Activated CD8-positive, alpha-beta memory T cell treated with anti-CD3 and anti-CD28 coated beads, Interleukin-2, amount 10 ng/mL, durations not matched to agents 7 days and 5 days (primary cell): Measurements from ENCODE around the gene GOLT1B. TPM values are rescaled to one million over a fixed set of nuclear protein-coding genes. Genes with fewer than 3 reads are reported as not detected.
A peak's percentile ranks its signal among the peaks of the same experiment; 100 is the strongest.

Source experiments
- ATAC-seq: fragments of 150-1000 bp; cut with Tn5 transposase; one replicate; pipeline ENCODE4 v1.10.0; 2021; ENCODE audit warnings: moderate library complexity
- CTCF ChIA-PET: fragments of 350-600 bp; sonication (Branson Sonifier 250); formaldehyde crosslinking; loops from one replicate; lab custom pipeline; 2021; ENCODE audit warnings: antibody characterized with exemption; lab: Charles Lee
- DNase-seq: peaks from one replicate; pipeline ENCODE4 v3.0.0-alpha.2; 2020
- H3K27ac Mint-ChIP-seq: one replicate; pipeline ENCODE4 v1.8.0; 2021; ENCODE audit warnings: mild to moderate bottlenecking, mixed read lengths
- H3K27me3 Mint-ChIP-seq: one replicate; pipeline ENCODE4 v1.8.0; 2021; ENCODE audit warnings: mixed read lengths
- H3K36me3 Mint-ChIP-seq: one replicate; pipeline ENCODE4 v1.8.0; 2021; ENCODE audit warnings: mild to moderate bottlenecking, mixed read lengths
- H3K4me1 Mint-ChIP-seq: one replicate; pipeline ENCODE4 v1.8.0; 2021; ENCODE audit warnings: mixed read lengths
- H3K4me3 Mint-ChIP-seq: one replicate; pipeline ENCODE4 v1.8.0; 2021; ENCODE audit warnings: mild to moderate bottlenecking, moderate library complexity, mixed read lengths
- H3K9me3 Mint-ChIP-seq: one replicate; pipeline ENCODE4 v1.8.0; 2022; ENCODE audit warnings: low read depth, mixed read lengths
- total RNA-seq, 2 experiments: library from RNA; stranded (reverse); gene quantifications; one replicate each; pipeline ENCODE4 v1.2.3, GENCODE V29; 2021

The GOLT1B gene
- total RNA-seq, 2 experiments from 2014 or later, result 35.1 to 36.8 TPM

GRCh38 chr12:21527451-21528180 is 26.0 kb downstream of the GOLT1B start:
- CTCF ChIA-PET, result interaction anchor here (1.0 to 2.0 kb wide), 5 partner anchors 11 to 155 kb away, joined by 3 to 5 read pairs (median 4); no protein-coding TSS in a partner anchor
- Mint-ChIP-seq H3K9me3 (peaks cover 9% of the 10 kb centered on the region), H3K36me3 (peaks cover 3% of the 10 kb centered on the region), H3K4me3 (peak overlapping the region; percentile 62), H3K4me1 (peaks cover 8% of the 10 kb centered on the region), H3K27ac (no peak overlapping the region), H3K27me3 (peaks cover 43% of the 10 kb centered on the region)
- peak; percentile 99 for ATAC-seq
- peak; percentile 77 for DNase-seq

- peaks cover 8% of the 10 kb centered on the region for H3K4me1 Mint-ChIP-seq
- CTCF ChIA-PET, result interaction anchor here (1.0 kb wide), 1 partner anchor 152 kb away, joined by 3 read pairs; no protein-coding TSS in a partner anchor
- H3K27me3 Mint-ChIP-seq, result peaks cover 47% of the 10 kb centered on the region
- H3K4me3 Mint-ChIP-seq, result no peak overlapping the region
- peaks cover 9% of the 10 kb centered on the region for H3K9me3 Mint-ChIP-seq
- H3K36me3 Mint-ChIP-seq, result peaks cover 3% of the 10 kb centered on the region
- no peak for DNase-seq
- no peak for ATAC-seq
- no peak overlapping the region for H3K27ac Mint-ChIP-seq
Measured at GRCh38 chr12:21528953-21529352, 27.4 kb downstream of the GOLT1B start.

GRCh38 chr12:21529456-21529855 is 27.9 kb downstream of the GOLT1B start:
- Mint-ChIP-seq H3K4me1 (peaks cover 8% of the 10 kb centered on the region), H3K4me3 (no peak overlapping the region), H3K9me3 (peaks cover 6% of the 10 kb centered on the region), H3K27ac (no peak overlapping the region), H3K27me3 (peaks cover 47% of the 10 kb centered on the region), H3K36me3 (peaks cover 1% of the 10 kb centered on the region)
- DNase-seq (no peak), ATAC-seq (no peak)
- CTCF ChIA-PET, result no interaction called here

- ATAC-seq (no peak), DNase-seq (no peak)
- Mint-ChIP-seq H3K4me3 (no peak overlapping the region), H3K4me1 (peaks cover 6% of the 10 kb centered on the region), H3K27me3 (peaks cover under 1% of the 10 kb centered on the region), H3K36me3 (no peaks in the 10 kb centered on the region), H3K9me3 (no peaks in the 10 kb centered on the region), H3K27ac (no peak overlapping the region)
- CTCF ChIA-PET, result no interaction called here
Measured at GRCh38 chr12:21538061-21538653, 36.6 kb downstream of the GOLT1B start.

- H3K27ac Mint-ChIP-seq, result no peak overlapping the region
- no peaks in the 10 kb centered on the region for H3K36me3 Mint-ChIP-seq
- DNase-seq (no peak), ATAC-seq (no peak)
- no peaks in the 10 kb centered on the region for H3K9me3 Mint-ChIP-seq
- peaks cover 6% of the 10 kb centered on the region for H3K4me1 Mint-ChIP-seq
- H3K4me3 Mint-ChIP-seq, result no peak overlapping the region
- H3K27me3 Mint-ChIP-seq, result peaks cover 4% of the 10 kb centered on the region
- CTCF ChIA-PET, result no interaction called here
Measured at GRCh38 chr12:21539797-21540196, 38.2 kb downstream of the GOLT1B start.

GRCh38 chr12:21541773-21542172 is 40.2 kb downstream of the GOLT1B start:
- no peaks in the 10 kb centered on the region for H3K36me3 Mint-ChIP-seq
- H3K4me3 Mint-ChIP-seq, result no peak overlapping the region
- ATAC-seq (no peak), DNase-seq (no peak)
- H3K9me3 Mint-ChIP-seq, result no peaks in the 10 kb centered on the region
- CTCF ChIA-PET, result interaction anchor here (1.0 kb wide), 1 partner anchor 8 kb away, joined by 3 read pairs; no protein-coding TSS in a partner anchor
- H3K27ac Mint-ChIP-seq, result no peak overlapping the region
- H3K4me1 Mint-ChIP-seq, result peaks cover 6% of the 10 kb centered on the region
- H3K27me3 Mint-ChIP-seq, result peaks cover 4% of the 10 kb centered on the region

GRCh38 chr12:21542403-21542802 is 40.8 kb downstream of the GOLT1B start:
- Mint-ChIP-seq H3K27me3 (peaks cover 4% of the 10 kb centered on the region), H3K4me1 (peaks cover 6% of the 10 kb centered on the region), H3K27ac (no peak overlapping the region), H3K36me3 (no peaks in the 10 kb centered on the region), H3K4me3 (no peak overlapping the region), H3K9me3 (no peaks in the 10 kb centered on the region)
- no peak for ATAC-seq
- DNase-seq, result no peak
- CTCF ChIA-PET, result interaction anchor here (1.0 kb wide), 1 partner anchor 9 kb away, joined by 3 read pairs; no protein-coding TSS in a partner anchor

GRCh38 chr12:21543151-21543550 is 41.6 kb downstream of the GOLT1B start:
- no peak overlapping the region for H3K4me3 Mint-ChIP-seq
- peaks cover 4% of the 10 kb centered on the region for H3K27me3 Mint-ChIP-seq
- no peaks in the 10 kb centered on the region for H3K9me3 Mint-ChIP-seq
- DNase-seq (no peak), ATAC-seq (no peak)
- CTCF ChIA-PET, result no interaction called here
- H3K27ac Mint-ChIP-seq, result no peak overlapping the region
- peaks cover 6% of the 10 kb centered on the region for H3K4me1 Mint-ChIP-seq
- no peaks in the 10 kb centered on the region for H3K36me3 Mint-ChIP-seq

- H3K4me3 Mint-ChIP-seq, result no peak overlapping the region
- no peak overlapping the region for H3K27ac Mint-ChIP-seq
- peaks cover under 1% of the 10 kb centered on the region for H3K4me1 Mint-ChIP-seq
- no peaks in the 10 kb centered on the region for H3K9me3 Mint-ChIP-seq
- DNase-seq, result no peak
- H3K27me3 Mint-ChIP-seq, result peaks cover 4% of the 10 kb centered on the region
- no peaks in the 10 kb centered on the region for H3K36me3 Mint-ChIP-seq
- CTCF ChIA-PET, result no interaction called here
- ATAC-seq, result no peak
Measured at GRCh38 chr12:21545557-21545956, 44.0 kb downstream of the GOLT1B start.

GRCh38 chr12:21546716-21547115 is 45.1 kb downstream of the GOLT1B start:
- H3K4me3 Mint-ChIP-seq, result no peak overlapping the region
- H3K27ac Mint-ChIP-seq, result no peak overlapping the region
- no peaks in the 10 kb centered on the region for H3K4me1 Mint-ChIP-seq
- DNase-seq (no peak), ATAC-seq (no peak)
- no peaks in the 10 kb centered on the region for H3K9me3 Mint-ChIP-seq
- H3K36me3 Mint-ChIP-seq, result no peaks in the 10 kb centered on the region
- peaks cover 4% of the 10 kb centered on the region for H3K27me3 Mint-ChIP-seq
- CTCF ChIA-PET, result no interaction called here

- H3K4me3 Mint-ChIP-seq, result no peak overlapping the region
- ATAC-seq (no peak), DNase-seq (no peak)
- H3K27ac Mint-ChIP-seq, result no peak overlapping the region
- H3K36me3 Mint-ChIP-seq, result no peaks in the 10 kb centered on the region
- CTCF ChIA-PET, result no interaction called here
- no peaks in the 10 kb centered on the region for H3K4me1 Mint-ChIP-seq
- H3K27me3 Mint-ChIP-seq, result peaks cover 4% of the 10 kb centered on the region
- no peaks in the 10 kb centered on the region for H3K9me3 Mint-ChIP-seq
Measured at GRCh38 chr12:21547437-21547836, 45.8 kb downstream of the GOLT1B start.

- Mint-ChIP-seq H3K27ac (no peak overlapping the region), H3K4me3 (no peak overlapping the region), H3K9me3 (no peaks in the 10 kb centered on the region), H3K27me3 (no peaks in the 10 kb centered on the region), H3K36me3 (no peaks in the 10 kb centered on the region), H3K4me1 (no peaks in the 10 kb centered on the region)
- ATAC-seq (no peak), DNase-seq (no peak)
- CTCF ChIA-PET, result no interaction called here
Measured at GRCh38 chr12:21551841-21552465, 50.4 kb downstream of the GOLT1B start.

- no peaks in the 10 kb centered on the region for H3K4me1 Mint-ChIP-seq
- no peaks in the 10 kb centered on the region for H3K36me3 Mint-ChIP-seq
- DNase-seq (no peak), ATAC-seq (no peak)
- CTCF ChIA-PET, result no interaction called here
- no peaks in the 10 kb centered on the region for H3K9me3 Mint-ChIP-seq
- H3K27me3 Mint-ChIP-seq, result no peaks in the 10 kb centered on the region
- H3K27ac Mint-ChIP-seq, result no peak overlapping the region
- no peak overlapping the region for H3K4me3 Mint-ChIP-seq
Measured at GRCh38 chr12:21552635-21553328, 51.2 kb downstream of the GOLT1B start.
